ENCODE results near the gene POLR2J3. TPM values are rescaled to one million over a fixed set of nuclear protein-coding genes. Genes with fewer than 3 reads are reported as not detected.
"Not testable (repeated sequence)": the region's sequence is repeated elsewhere in the genome, so short reads cannot be mapped to it uniquely, and the experiment has no call there.

Gene POLR2J3
- 20.4 TPM for total RNA-seq

DNA sequence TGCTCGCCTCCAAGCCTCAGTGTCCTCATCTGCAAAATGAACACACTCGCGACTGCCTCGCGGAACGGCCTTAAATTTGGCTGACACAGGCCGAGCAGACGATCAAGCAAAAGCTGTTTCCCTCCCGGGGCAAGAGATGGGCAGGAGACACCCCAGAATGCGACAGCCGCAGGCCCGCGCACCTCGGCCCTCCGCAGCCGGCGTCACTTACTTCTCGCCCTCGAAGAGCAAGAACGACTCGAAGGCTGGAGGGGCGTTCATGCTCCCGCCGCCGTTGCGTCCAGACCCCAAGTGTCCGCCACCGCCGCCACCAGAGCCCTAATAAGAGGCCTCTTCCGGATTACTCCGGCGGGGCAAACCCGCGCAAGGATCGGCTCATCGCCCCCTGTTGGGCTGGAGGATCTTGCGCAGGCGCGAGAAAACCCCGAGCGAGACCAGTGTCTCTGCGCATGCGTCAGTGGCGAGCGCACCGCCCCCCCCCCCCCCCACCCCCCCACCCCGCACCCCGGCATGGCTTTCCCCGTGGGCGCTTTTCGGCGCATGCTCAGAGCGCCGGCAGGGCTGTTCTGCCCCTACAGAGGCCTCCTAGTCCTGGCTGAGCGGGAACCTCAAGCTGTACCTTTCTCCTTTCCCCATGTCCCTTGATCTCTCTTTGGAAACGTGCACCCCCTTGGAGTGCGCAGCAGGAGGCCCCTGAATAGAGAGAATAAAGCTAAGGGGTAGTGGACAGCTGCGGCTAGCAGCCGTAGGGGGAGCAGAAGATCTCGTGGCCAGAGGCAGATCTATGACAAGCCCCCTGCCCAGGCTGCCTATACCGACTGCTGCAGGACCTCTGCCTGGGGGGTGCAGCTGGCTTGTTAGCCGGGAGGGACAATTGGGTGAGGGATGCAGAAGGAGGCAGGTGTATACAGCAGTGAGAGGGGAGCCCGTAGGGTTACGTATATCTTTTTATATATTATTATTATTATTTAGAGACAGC, at the start of gene POLR2J3:
Gene POLR2J3, minus strand, starts transcription at position 323 of the 979 bp plus-strand sequence. Its CDS starts 62 bp downstream, at position 261.
- peak within 1 kb of the TSS; percentile 71 to 85 (median 83) for H3K9ac ChIP-seq (ENCODE audit: low read depth in 1 of 3, low read length in 3 of 3)
- H3K9me3 ChIP-seq (ENCODE audit: control insufficient read depth in 3 of 3, low read length in 3 of 3); H3K36me3 ChIP-seq (ENCODE audit: control insufficient read depth in 3 of 3, insufficient read depth in 3 of 3, low read length in 3 of 3); H3K27ac ChIP-seq (ENCODE audit: low read depth, low read length); H3K27me3 ChIP-seq (ENCODE audit: control insufficient read depth in 3 of 3, insufficient read depth in 3 of 3, low read length in 3 of 3); H3K4me1 ChIP-seq (ENCODE audit: control insufficient read depth in 3 of 3, insufficient read depth in 3 of 3, low read length in 3 of 3): not testable (repeated sequence)
- peak within 1 kb of the TSS; percentile 77 to 79 (median 78) for H3K4me3 ChIP-seq (ENCODE audit: low read length in 3 of 3)

DNA sequence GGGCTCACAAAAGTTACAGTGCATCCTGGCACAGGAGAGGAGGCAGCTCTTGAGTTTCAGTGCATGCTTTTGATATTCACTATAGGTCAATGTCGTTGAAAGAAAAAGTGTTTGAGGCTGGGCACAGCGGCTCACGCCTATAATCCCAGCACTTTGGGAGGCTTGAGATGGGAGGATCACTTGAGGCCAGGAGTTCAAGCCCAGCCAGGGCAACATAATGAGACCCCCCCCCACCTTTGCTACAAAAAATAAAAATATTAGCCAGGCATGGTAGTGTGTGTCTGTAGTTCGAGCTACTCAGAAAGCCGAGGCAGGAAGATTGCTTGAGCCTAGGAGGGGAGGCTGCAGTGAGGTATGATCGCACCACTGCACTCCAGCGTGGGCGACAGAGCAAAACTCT, 45.7 kb upstream of the POLR2J3 start:
- H3K9ac ChIP-seq (ENCODE audit: low read depth in 1 of 3, low read length in 3 of 3); H3K4me1 ChIP-seq (ENCODE audit: control insufficient read depth in 3 of 3, insufficient read depth in 3 of 3, low read length in 3 of 3); H3K27ac ChIP-seq (ENCODE audit: low read depth, low read length); H3K36me3 ChIP-seq (ENCODE audit: control insufficient read depth in 3 of 3, insufficient read depth in 3 of 3, low read length in 3 of 3); H3K27me3 ChIP-seq (ENCODE audit: control insufficient read depth in 3 of 3, insufficient read depth in 3 of 3, low read length in 3 of 3); H3K9me3 ChIP-seq (ENCODE audit: control insufficient read depth in 3 of 3, low read length in 3 of 3); H3K4me3 ChIP-seq (ENCODE audit: low read length in 3 of 3): not testable (repeated sequence)

DNA sequence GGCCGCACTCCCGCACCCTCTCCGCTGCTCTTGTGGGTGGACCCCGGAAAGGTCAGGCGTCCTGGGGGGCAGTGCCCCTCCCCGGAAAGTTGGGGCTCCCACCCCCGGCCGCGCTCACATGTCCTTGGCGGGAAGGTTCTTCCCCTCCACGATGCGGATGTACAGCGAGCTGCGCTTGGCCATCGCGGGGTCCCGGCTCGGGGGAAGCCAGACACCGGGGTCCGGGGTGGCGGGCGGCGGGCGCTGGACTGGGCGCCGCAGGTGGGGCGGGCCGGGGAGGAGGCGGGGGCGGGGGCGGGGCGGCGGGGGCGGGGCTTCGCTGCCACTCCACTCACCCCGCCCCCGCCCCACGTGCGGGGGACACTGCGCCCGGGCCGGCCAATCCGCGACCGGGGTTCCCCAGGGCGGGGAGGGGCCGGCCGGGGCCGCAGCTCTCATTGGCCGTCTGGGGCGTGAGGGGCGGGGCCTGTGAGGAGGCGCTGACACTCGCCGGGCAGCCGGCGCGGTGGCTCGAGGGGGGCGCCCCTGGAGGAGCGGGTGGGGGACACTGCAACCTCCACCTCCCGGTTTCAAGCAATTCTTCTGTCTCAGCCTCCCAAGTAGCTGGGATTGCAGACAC, 44.2 kb upstream of the POLR2J3 start, which contains the start of gene RASA4:
Gene RASA4, minus strand, starts transcription at position 250 of the 619 bp plus-strand sequence. Its CDS starts 67 bp downstream, at position 183.
- peak within 1 kb of the TSS in 2 of 3 donors; percentile 50 to 54 for H3K9ac ChIP-seq (ENCODE audit: low read depth in 1 of 3, low read length in 3 of 3)
- H3K27me3 ChIP-seq (ENCODE audit: control insufficient read depth in 3 of 3, insufficient read depth in 3 of 3, low read length in 3 of 3); H3K36me3 ChIP-seq (ENCODE audit: control insufficient read depth in 3 of 3, insufficient read depth in 3 of 3, low read length in 3 of 3); H3K9me3 ChIP-seq (ENCODE audit: control insufficient read depth in 3 of 3, low read length in 3 of 3): not testable (repeated sequence)
- peak within 1 kb of the TSS in 2 of 3 donors; percentile 54 to 62 for H3K4me3 ChIP-seq (ENCODE audit: low read length in 3 of 3)
- H3K27ac ChIP-seq (ENCODE audit: low read depth, low read length): peak within 1 kb of the TSS; percentile 56
- peaks cover 3 to 10% (median 5%) of the 10 kb centered on the region in 3 donors for H3K4me1 ChIP-seq (ENCODE audit: control insufficient read depth in 3 of 3, insufficient read depth in 3 of 3, low read length in 3 of 3)

DNA sequence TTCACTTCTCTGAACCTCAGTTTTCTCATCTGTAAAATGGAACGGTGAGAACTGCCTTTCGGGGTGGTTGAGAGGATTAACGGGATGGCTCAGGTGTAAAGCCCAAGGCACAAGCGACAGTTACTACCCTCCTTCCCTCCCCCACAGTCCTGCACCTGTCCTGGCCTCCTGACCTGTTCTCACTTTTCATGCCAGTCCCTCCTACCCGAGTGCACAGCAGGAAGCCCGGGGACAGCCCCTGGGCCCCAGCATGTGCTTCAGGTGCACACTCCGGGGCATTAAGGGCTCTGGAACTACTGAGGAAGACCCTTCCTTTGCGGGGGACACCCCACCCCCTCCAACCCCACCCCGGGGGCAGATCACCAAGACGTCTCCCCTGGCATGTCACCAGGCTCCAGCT, 43.5 kb upstream of the POLR2J3 start:
- H3K36me3 ChIP-seq (ENCODE audit: control insufficient read depth in 3 of 3, insufficient read depth in 3 of 3, low read length in 3 of 3); H3K9me3 ChIP-seq (ENCODE audit: control insufficient read depth in 3 of 3, low read length in 3 of 3); H3K9ac ChIP-seq (ENCODE audit: low read depth in 1 of 3, low read length in 3 of 3); H3K4me3 ChIP-seq (ENCODE audit: low read length in 3 of 3); H3K27ac ChIP-seq (ENCODE audit: low read depth, low read length); H3K27me3 ChIP-seq (ENCODE audit: control insufficient read depth in 3 of 3, insufficient read depth in 3 of 3, low read length in 3 of 3): not testable (repeated sequence)
- H3K4me1 ChIP-seq (ENCODE audit: control insufficient read depth in 3 of 3, insufficient read depth in 3 of 3, low read length in 3 of 3): peaks cover 3 to 10% (median 5%) of the 10 kb centered on the region in 3 donors

DNA sequence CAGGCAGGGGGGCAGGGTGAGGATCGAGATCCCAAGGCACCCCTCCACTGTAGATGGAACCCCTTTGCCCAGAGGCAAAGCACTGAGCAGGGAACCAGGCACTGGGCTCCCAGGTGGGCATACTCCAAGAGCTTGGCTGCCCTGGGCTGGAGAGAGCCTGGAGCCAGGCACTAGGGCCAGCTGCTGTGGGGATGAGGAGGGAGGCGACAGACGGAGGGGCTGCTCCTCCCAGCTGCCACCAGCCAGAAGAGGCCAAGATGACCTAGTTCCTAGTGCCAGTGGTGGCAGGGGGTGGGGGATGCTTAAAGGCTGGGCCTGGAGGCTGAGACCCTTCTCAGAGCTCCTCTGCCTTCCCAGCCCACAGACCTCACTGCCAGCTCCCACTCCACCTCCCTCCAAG, 42.5 kb upstream of the POLR2J3 start:
- H3K27ac ChIP-seq (ENCODE audit: low read depth, low read length); H3K36me3 ChIP-seq (ENCODE audit: control insufficient read depth in 3 of 3, insufficient read depth in 3 of 3, low read length in 3 of 3): not testable (repeated sequence)

DNA sequence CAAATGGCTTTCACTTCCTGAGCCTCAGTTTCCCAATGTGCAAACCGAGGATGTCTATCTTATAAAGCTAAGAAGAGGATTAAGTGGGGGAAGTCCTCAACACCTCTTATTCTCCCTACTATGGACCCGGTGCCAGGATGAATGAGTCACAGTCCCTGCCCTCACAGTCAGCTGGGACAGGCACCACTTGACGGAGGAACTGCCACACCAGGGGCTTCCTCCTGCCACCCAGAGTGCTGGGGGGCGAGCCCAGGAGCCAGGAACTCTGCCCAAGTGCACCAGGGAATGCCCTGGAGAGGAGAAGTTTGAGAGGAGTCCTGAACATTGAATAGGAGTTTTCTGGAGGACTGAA, 41.9 kb upstream of the POLR2J3 start:
- H3K27me3 ChIP-seq (ENCODE audit: control insufficient read depth in 3 of 3, insufficient read depth in 3 of 3, low read length in 3 of 3); H3K9me3 ChIP-seq (ENCODE audit: control insufficient read depth in 3 of 3, low read length in 3 of 3); H3K36me3 ChIP-seq (ENCODE audit: control insufficient read depth in 3 of 3, insufficient read depth in 3 of 3, low read length in 3 of 3); H3K9ac ChIP-seq (ENCODE audit: low read depth in 1 of 3, low read length in 3 of 3); H3K27ac ChIP-seq (ENCODE audit: low read depth, low read length); H3K4me3 ChIP-seq (ENCODE audit: low read length in 3 of 3): not testable (repeated sequence)
- H3K4me1 ChIP-seq (ENCODE audit: control insufficient read depth in 3 of 3, insufficient read depth in 3 of 3, low read length in 3 of 3): peaks cover 3 to 14% (median 5%) of the 10 kb centered on the region in 3 donors

More for the DNA sequence above, 42.5 kb upstream of the POLR2J3 start:
- not testable (repeated sequence) for H3K27me3 ChIP-seq (ENCODE audit: control insufficient read depth in 3 of 3, insufficient read depth in 3 of 3, low read length in 3 of 3); H3K9me3 ChIP-seq (ENCODE audit: control insufficient read depth in 3 of 3, low read length in 3 of 3); H3K4me3 ChIP-seq (ENCODE audit: low read length in 3 of 3); H3K9ac ChIP-seq (ENCODE audit: low read depth in 1 of 3, low read length in 3 of 3)
- H3K4me1 ChIP-seq (ENCODE audit: control insufficient read depth in 3 of 3, insufficient read depth in 3 of 3, low read length in 3 of 3): peaks cover 3 to 14% (median 5%) of the 10 kb centered on the region in 3 donors

DNA sequence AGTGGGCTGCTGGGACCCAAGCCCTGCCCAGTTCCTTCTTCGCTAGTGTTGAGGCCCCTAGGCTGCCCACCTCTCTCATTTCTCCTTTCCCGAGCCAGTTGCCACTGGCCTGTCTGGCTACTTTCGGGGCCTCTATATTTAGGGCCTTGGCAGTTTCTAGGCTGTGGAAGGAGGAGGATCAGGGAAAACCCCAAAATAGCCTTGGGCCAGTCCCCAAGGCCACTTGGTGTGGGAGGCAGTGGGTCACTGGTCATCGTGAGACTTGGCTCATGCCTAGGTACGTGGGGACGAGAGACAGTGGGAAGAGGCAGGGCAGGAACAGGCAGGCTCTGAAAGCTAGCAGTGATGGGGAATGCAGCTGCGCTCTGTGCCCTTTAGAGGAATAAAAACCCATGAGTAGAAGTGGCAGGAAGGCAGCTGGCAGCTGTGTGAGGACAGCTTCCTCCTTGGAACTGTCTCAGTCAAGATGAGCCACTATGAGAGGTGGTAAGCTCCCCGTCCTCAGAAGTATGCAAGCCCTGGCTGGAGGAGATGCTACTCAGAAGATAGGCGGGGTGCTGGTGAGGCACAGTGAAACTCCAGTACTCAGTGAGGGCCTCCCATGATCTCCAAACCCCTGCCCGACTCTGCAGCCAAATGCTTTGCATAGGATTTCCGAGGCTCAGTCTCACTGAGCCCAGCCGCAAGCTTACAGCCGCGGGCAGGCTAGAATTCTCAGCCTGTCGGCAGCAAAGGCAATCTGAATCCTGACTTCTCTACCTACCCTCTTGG, 41.4 kb upstream of the POLR2J3 start:
- H3K4me3 ChIP-seq (ENCODE audit: low read length in 3 of 3); H3K9me3 ChIP-seq (ENCODE audit: control insufficient read depth in 3 of 3, low read length in 3 of 3): not testable (repeated sequence)
- peak overlapping the region; percentile 79 for H3K27ac ChIP-seq (ENCODE audit: low read depth, low read length)

DNA sequence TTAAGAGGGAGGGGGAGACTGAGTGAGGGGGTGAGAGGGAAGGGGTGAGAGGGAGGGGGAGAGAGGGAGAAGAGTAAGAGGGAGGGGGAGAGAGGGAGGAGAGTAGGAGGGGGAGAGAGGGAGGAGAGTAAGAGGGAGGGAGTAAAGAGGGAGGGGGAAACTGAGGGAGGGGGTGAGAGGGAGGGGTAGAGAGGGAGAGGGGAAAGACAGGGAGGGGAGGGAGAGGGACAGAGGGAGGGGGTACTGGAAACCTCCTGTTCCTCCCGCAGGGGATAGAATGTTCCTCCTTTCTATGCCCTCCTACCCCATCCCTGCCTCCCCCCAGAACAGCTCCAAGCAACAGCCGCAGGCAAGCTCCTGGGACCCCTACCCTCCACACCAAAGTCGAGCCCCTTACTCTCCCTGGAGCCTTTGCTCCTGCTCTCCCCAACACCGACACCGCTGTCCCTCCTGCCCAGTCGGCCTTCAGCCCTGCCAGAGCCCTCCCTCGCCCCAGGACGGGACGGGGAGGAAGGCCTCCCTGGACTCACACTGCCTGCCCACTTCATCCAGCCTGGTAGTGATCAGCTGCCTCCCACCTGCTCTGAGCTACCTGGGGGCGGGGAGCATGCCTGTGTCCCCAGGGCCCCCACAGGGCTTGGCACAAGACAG, 39.4 kb upstream of the POLR2J3 start:
- Histone ChIP-seq H3K27ac (ENCODE audit: low read depth, low read length) (peak overlapping the region; percentile 78), H3K4me1 (ENCODE audit: control insufficient read depth in 3 of 3, insufficient read depth in 3 of 3, low read length in 3 of 3) (peaks cover 3 to 14% (median 5%) of the 10 kb centered on the region in 3 donors), H3K9ac (ENCODE audit: low read depth in 1 of 3, low read length in 3 of 3) (peak overlapping the region; percentile 33 to 74 (median 65)), H3K4me3 (ENCODE audit: low read length in 3 of 3) (peak overlapping the region; percentile 41 to 62 (median 56))
- not testable (repeated sequence) for H3K9me3 ChIP-seq (ENCODE audit: control insufficient read depth in 3 of 3, low read length in 3 of 3); H3K36me3 ChIP-seq (ENCODE audit: control insufficient read depth in 3 of 3, insufficient read depth in 3 of 3, low read length in 3 of 3); H3K27me3 ChIP-seq (ENCODE audit: control insufficient read depth in 3 of 3, insufficient read depth in 3 of 3, low read length in 3 of 3)

More for the DNA sequence above, 41.4 kb upstream of the POLR2J3 start:
- H3K9ac ChIP-seq (ENCODE audit: low read depth in 1 of 3, low read length in 3 of 3): peak overlapping the region in 1 of 3 donors; percentile 53
- H3K36me3 ChIP-seq (ENCODE audit: control insufficient read depth in 3 of 3, insufficient read depth in 3 of 3, low read length in 3 of 3); H3K27me3 ChIP-seq (ENCODE audit: control insufficient read depth in 3 of 3, insufficient read depth in 3 of 3, low read length in 3 of 3): not testable (repeated sequence)
- peaks cover 3 to 14% (median 5%) of the 10 kb centered on the region in 3 donors for H3K4me1 ChIP-seq (ENCODE audit: control insufficient read depth in 3 of 3, insufficient read depth in 3 of 3, low read length in 3 of 3)

DNA sequence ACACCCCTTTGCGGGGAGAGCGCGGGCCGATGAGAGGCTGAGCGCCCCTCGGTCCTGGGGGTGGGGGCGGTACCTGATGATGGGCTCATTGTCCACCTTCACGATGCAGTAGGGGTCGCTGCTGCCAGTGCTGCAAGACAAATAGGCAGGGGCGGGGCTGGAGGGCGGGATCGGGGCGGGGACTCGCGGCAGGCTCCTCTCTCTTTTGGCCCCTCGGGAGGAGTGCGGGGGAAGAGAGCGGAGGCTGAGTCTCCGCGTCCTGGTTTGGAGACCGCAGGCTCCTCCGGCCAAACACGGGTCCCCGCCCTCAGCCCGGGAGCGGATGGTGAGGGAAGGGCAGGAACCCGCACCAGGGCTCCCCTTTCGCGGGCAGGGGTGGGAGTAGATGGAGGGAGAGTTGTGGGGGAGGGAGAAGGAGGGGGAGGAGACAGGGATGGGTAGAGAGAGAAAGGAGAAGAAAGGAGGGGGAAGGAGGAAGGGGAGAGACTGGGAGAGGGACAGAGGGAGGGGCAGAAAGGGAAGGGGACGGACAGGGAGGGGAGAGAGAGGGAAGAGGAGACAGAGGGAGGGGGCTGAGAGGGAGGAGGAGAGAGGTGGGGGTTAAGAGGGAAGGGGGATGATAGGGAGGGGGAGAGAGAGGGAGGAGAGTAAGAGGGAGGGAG, 38.8 kb upstream of the POLR2J3 start:
- not testable (repeated sequence) for H3K9ac ChIP-seq (ENCODE audit: low read depth in 1 of 3, low read length in 3 of 3); H3K9me3 ChIP-seq (ENCODE audit: control insufficient read depth in 3 of 3, low read length in 3 of 3); H3K27me3 ChIP-seq (ENCODE audit: control insufficient read depth in 3 of 3, insufficient read depth in 3 of 3, low read length in 3 of 3); H3K27ac ChIP-seq (ENCODE audit: low read depth, low read length); H3K4me3 ChIP-seq (ENCODE audit: low read length in 3 of 3); H3K36me3 ChIP-seq (ENCODE audit: control insufficient read depth in 3 of 3, insufficient read depth in 3 of 3, low read length in 3 of 3)
- H3K4me1 ChIP-seq (ENCODE audit: control insufficient read depth in 3 of 3, insufficient read depth in 3 of 3, low read length in 3 of 3): peaks cover 3 to 14% (median 5%) of the 10 kb centered on the region in 3 donors

Measured in skeletal muscle tissue (tissue), 4 donors.